GM20431 (cell line): ENCODE results near the gene SERPINF2.
"Not testable (repeated sequence)": the region's sequence is repeated elsewhere in the genome, so short reads cannot be mapped to it uniquely, and the experiment has no call there.

Experiments
- in situ Hi-C: fragments of 300-500 bp; cut with MseI, MboI; formaldehyde crosslinking; loops from one replicate; pipeline ENCODE4 v1.15.0; 2020; ENCODE audit warnings: low sequenced_read_pairs; ENCODE audit not compliant: unreplicated experiment

Gene SERPINF2

DNA sequence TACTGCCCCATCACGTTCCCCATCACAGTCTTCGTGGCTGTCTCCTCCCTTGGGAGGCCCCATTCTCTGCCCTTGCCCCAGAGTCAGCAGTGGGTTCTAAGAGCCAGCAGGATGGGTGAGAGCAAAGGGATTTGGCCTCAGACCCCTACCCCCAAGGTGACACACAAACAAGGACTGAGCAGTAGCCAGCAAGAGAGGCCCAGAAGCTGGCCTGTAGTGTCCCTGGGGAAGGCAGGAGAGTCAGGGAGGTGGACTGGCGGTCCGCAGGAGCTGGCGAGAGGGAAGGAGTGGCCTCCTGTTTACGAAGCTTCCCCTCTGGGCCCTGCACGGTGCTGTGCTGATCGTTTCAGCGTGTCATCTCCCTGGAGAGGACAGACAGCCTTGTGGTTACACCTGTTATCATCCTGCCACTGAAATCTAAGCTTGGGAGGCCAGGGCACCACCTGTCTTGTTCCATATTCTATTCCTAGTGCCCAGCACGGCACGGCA is 9.8 kb upstream of the SERPINF2 start:
- in situ Hi-C loops = no loop called here

DNA sequence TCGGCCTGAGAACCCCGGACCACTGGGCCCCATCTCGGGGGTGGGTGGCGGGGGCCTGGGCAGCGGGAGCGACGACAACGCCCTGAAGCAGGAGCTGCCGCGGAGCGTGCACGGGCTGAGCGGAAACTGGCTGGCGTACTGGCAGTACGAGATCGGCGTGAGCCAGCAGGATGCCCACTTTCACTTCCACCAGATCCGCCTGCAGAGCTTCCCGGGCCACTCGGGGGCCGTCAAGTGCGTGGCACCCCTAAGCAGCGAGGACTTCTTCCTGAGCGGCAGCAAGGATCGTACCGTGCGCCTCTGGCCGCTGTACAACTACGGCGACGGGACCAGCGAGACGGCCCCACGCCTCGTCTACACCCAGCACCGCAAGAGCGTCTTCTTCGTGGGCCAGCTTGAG is 8.9 kb upstream of the SERPINF2 start:
- in situ Hi-C loops = no loop called here

DNA sequence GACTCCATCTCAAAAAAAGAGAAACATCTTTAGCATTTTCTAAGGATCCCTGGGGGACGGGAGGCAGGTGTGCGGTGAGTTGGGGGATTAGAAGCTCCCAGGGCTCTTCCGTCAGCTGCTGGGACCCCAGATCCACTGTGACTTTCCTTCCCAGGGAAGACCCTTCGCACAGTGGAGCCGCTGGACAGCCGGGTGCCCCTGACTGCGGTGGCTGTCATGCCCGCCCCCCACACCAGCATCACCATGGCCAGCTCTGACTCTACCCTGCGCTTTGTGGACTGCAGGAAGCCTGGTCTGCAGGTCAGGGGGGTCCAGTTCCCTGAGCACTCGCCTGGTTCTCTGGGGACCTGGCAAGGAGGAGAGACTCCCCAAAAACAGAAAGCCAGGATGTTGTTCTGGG is 7.3 kb upstream of the SERPINF2 start:
- in situ Hi-C loops = no loop called here

DNA sequence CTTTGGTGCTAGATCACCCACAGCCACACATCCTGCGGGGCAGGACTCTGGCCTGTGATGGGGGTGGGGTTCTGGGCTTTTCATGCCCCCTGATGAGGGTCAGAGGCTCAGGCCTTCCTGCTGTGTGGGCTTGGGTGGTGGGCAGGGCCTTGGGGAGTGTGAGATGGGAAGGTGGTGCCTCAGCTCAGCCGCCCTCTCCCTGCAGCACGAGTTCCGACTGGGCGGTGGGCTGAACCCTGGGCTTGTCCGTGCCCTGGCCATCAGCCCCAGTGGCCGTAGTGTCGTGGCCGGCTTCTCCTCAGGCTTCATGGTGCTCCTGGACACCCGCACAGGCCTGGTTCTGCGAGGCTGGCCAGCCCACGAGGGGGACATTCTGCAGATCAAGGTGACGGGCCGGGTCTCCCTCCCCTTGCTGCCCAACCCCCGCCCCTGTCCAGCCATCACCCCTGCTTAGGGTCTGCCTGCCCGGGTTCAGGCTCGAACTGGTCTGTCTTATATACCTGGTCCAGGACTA is 6.8 kb upstream of the SERPINF2 start:
- in situ Hi-C loops = no loop called here

DNA sequence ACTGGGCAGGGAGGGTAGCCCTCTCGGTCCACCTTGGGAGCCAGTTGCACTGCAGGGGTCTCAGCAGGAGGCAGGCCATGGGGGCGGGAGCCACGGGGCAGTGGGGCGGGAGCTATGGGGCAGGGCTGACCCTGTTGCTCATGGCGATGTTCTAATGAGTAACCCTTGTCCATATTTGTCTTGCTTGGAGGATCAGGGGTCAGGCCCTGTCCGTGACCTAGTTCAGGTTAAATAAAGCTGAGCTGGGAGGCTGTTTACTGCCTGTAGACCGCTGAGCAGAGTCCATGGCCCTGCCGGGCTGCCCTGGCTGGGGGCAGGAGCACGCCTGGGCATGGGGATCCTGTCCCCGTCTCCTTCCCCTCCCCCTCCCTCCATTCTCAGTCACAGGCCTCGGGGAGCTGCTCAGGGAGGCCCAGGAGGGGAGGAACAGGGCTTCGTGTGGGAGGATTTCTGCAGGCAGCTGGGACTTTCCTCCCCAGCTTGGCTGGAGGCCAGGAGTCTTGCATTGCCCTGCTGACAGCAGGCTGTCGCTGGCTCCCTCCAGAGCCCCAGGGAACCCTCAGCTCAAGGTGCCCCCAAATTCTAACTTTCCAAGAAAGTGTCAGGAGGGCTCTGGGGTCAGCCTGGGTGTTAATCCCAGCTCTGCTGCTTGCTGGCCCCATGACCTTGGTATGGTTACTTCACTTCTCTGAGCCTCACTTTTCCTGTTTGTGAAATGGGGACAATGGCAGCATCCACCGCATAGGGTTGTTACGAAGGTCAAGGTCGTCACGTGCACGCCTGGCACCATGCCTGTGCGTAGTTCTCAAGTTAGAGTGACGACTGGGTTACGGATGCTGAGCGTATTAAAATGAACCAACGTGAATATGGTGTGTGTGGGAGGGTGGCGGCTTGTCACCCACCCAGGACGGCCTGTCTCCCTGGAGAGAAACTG is 6.1 kb upstream of the SERPINF2 start:
- in situ Hi-C loops = no loop called here

DNA sequence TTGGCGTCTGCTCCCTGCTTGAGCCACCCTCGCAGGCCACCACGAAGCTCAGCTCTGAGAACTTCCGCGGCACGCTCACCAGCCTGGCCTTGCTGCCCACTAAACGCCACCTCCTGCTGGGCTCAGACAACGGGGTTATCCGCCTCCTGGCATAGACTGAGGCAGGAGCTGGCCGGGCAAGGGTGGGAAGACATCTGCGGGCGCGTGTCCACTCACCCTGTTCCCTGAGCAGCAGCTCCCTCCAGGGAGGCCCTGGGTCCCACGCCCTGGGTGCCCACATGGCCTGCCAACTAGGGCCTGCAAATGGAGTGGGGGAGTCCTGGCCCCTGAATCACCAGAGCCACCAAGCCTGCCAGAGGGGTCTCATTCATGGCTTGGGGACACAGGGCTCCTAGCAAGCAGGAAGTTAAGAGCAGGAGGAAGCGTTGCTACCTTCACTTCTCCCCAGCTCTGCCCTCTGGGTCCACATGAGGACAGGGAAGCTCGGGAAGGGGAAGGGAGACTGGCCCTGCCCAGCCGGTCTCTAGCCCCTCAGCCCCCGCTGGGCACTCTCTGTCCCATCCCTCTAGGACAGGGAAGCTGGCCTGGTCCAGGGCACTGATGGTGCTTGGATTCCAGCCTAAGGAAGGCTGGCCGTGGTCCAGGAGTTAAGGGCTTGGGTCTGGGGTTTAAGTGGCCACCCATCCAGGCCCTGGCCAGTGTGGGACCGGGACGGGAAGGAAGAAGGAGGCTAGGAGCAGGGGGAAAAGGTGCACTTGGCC is 5.0 kb upstream of the SERPINF2 start:
- in situ Hi-C loops = no loop called here

DNA sequence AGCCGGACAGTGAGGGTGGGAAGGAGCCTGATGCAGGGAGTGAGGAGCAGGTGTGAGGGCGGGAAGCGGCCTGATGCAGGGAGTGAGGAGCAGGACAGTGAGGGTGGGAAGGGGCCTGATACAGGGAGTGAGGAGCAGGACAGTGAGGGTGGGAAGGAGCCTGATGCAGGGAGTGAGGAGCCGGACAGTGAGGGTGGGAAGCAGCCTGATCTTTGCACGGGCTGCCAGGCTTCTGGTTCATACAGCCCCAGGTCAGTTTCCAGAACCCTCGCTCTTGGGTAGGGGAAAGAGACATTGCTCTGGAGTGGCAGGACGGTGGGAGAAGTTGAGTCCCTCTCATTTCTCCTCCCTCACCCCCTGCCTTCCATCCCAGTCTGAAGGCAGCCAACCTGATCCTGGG is 772 bp upstream of the SERPINF2 start:
- in situ Hi-C loops = not testable (repeated sequence)

DNA sequence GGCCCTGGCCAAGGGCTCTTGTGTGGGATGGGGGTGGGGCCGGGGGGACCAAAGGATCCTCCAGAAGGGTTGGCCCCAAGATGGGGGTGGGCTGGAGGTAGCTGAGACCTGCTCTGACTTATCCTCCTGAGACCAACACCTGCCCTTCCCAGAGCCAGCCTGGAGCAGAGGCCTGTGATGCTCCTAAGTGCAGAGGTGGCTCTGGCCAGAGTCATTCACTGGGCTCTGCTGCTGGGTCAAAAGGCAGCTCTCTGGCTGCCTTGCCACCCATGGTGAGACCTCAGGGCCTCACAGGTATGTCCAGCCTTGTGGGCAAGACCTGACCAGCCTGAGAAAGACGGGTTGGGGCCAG is 393 bp downstream of the SERPINF2 start:
- in situ Hi-C loops = no loop called here

DNA sequence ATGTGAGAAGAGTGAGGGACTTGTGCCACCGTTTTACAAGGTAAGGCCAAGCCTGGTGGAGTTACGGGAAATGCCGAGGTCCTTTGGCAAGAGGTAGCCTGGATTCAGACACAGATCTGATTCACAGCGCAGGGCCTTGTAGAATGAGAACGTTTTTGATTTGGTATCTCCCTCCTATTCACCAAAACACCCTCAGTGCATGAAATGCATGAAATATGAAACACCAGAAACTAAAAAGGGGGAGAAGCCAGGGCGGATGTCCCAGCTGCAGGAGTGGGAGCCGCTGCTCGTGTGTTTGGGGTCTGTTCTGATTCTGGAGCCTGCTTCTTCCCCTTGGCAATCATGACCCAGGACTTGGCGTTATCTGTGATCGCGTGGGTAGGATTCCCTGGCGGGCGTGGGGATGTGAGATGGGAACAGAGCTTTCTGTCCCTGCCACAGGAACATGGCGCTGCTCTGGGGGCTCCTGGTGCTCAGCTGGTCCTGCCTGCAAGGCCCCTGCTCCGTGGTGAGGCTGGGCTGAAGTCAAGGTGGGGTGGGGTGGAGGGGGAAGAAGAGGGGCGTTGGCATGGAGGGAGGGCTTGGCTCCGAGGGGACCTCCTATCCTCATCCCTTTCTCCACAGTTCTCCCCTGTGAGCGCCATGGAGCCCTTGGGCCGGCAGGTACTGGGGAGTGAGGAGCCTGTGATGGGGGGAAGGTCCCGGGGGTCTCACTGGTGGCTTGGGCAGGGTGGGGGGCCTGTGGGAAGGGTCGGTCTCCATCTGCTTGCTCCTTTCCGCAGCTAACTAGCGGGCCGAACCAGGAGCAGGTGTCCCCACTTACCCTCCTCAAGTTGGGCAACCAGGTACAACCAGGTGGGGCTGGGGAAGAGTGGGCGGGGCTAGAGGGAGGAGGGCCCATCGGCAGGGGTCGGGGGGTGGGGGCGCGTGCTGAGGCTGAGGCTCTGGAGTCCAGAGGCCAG is 2.2 kb downstream of the SERPINF2 start:
- in situ Hi-C loops = no loop called here

DNA sequence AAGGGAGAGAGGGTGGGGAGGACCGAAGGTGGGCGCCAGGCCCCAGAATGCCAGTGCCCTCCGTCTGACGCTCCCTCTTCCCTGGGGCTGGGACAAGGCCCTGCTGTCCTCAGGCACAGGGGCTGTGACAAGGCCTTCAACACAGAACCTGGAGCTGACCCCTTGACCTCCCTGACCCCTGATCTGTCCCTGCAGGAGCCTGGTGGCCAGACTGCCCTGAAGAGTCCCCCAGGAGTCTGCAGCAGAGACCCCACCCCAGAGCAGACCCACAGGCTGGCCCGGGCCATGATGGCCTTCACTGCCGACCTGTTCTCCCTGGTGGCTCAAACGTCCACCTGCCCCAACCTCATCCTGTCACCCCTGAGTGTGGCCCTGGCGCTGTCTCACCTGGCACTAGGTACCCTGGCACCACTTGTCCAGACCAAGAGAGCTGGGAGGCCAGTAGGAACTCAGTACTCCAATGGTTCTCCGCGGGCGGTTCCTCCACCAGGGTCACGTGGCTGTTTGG is 2.9 kb downstream of the SERPINF2 start:
- in situ Hi-C loops = no loop called here

DNA sequence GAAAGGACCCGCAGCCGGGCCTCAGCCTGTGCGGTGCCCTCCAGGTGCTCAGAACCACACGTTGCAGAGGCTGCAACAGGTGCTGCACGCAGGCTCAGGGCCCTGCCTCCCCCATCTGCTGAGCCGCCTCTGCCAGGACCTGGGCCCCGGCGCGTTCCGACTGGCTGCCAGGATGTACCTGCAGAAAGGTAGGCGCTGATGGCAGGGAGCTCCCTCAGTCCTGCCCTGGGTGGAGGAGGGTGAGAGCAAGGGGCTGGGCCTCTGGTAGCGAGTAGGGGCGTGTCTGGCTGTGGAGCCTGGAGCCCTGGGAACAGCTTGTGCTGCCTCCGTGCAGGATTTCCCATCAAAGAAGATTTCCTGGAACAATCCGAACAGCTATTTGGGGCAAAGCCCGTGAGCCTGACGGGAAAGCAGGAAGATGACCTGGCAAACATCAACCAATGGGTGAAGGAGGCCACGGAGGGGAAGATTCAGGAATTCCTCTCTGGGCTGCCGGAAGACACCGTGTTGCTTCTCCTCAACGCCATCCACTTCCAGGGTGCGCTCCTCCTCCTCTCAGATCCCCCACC is 4.4 kb downstream of the SERPINF2 start:
- in situ Hi-C loops = no loop called here

DNA sequence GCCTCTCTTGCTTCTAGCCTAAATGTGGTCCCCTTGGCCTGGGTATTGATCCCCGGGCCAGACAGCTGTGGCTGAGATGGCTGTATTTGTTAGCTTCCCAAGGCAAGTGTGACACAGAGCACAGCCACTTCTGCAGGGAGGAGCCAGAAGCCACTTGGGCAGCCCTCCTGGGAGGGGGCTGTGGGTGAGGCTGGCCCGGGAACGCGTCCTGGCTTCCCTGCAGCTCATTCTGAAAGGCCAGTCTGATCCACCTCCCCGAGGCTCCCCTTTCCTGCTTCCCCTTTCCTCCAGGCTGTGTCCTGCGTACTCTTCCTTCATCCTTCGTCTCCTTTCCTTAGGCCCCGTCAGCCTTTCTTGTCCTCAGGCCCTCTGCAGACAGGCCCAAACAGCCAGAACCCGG is 8.0 kb downstream of the SERPINF2 start:
- in situ Hi-C loops = no loop called here

DNA sequence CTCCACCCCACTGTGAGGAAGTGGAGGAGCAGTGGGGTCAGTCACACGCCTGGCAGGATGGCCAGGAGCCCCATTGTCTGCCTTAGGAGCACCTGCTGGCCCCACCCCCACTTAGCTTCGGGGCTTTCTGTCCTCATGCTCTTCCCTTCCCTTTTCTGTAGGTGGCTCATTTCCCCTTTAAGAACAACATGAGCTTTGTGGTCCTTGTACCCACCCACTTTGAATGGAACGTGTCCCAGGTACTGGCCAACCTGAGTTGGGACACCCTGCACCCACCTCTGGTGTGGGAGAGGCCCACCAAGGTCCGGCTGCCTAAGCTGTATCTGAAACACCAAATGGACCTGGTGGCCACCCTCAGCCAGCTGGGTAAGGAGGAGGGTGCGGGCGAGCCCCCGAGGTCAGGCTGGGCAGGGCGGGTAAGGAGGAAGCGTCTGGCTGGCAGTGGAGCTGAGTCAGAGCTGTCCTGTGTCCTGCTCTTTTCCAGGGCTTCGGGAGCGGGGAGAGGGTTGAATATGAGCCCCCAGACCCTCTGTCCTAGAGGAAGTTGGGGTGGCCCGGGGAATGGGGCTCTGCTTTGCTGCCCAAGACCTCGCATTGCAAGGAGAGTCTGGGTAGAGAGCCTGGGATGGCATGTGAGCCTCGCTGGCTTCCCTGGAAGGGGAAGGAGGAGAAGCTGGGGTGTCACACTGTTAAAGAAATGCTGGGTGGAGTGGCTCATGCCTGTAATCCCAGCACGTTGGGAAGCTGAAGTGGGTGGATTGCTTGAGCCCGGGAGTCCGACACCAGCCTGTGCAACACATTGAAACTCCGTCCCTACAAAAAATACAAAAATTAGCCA is 10.0 kb downstream of the SERPINF2 start:
- in situ Hi-C loops = no loop called here

DNA sequence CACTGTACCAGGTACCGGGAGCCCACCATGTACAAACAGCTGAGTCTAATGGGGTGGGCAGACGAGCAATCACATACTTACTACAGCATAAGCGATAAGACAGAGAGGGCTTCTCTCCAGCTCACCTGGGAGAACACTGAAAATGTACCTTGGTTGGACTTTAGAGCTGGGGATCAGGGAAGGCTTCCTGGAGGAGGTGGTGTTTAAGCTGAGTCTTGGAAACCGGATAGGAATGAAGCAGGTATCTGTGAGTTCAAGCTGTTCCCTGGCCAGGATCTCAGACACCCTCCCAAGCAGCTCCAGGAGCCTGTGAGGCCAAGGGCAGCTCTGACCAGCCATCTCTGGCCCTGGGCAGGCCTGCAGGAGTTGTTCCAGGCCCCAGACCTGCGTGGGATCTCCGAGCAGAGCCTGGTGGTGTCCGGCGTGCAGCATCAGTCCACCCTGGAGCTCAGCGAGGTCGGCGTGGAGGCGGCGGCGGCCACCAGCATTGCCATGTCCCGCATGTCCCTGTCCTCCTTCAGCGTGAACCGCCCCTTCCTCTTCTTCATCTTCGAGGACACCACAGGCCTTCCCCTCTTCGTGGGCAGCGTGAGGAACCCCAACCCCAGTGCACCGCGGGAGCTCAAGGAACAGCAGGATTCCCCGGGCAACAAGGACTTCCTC is 11.2 kb downstream of the SERPINF2 start:
- in situ Hi-C loops = no loop called here

DNA sequence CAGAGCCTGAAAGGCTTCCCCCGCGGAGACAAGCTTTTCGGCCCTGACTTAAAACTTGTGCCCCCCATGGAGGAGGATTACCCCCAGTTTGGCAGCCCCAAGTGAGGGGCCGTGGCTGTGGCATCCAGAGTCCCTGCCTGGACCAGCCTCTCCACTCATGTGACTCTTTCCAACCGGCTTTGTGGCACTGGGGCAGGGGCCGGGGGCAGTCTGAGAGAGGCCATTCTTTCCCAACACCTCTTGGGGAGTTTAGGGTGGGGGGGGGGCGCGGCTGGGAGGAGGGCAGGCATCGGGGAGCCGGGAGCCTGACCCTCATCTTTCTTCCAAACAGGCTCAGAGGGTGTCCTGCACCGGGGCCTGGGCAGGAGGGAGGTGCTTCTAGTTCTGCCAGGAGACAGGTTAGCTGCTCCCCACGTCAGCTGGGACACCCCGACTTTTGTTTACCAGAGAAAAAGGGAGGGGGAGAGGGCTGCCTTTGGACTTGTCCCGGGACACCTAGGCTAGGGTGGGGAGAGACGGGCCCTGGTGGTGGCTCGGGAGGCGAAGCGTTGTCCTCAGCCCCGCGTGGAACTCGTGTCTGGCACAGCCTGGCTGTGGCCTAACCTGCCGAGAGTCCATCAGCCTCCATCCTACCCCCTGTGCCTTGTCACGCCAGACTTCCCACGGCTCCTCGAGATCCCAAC is 11.9 kb downstream of the SERPINF2 start:
- in situ Hi-C loops = no loop called here

DNA sequence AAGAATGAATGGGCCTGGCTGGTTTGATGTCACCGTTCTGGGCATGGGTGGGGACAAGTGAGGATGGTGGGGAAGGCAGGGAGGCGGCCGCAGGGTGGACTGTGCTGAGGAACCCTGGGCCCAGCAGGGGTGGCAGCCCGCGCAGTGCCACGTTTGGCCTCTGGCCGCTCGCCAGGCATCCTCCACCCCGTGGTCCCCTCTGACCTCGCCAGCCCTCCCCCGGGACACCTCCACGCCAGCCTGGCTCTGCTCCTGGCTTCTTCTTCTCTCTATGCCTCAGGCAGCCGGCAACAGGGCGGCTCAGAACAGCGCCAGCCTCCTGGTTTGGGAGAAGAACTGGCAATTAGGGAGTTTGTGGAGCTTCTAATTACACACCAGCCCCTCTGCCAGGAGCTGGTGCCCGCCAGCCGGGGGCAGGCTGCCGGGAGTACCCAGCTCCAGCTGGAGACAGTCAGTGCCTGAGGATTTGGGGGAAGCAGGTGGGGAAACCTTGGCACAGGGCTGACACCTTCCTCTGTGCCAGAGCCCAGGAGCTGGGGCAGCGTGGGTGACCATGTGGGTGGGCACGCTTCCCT is 12.7 kb downstream of the SERPINF2 start:
- in situ Hi-C loops = no loop called here

DNA sequence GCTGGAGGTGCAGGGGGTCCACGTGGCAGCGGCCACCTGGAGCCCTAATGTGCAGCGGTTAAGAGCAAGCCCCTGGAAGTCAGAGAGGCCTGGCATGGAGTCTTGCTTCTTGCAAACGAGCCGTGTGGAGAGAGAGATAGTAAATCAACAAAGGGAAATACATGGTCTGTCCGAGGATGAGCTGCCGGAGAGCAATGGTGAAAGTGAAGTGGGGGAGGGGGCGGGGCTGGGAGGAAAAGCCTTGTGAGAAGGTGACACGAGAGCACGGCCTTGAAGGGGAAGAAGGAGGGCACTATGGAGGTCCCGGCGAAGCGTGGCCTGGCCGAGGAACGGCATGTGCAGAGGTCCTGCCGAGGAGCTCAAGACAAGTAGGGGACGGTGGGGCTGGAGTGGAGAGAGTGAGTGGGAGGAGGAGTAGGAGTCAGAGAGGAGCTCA is 13.2 kb downstream of the SERPINF2 start:
- in situ Hi-C loops = no loop called here
